Loucy (cell line): ENCODE results near the gene TRAPPC4.

Experiments used
- EZH2phosphoT487 ChIP-seq: fragments of 200-600 bp; IDR thresholded peaks from 2 replicates; pipeline ENCODE4 v1.6.1; 2018; ENCODE audit warnings: antibody characterized with exemption, mild to moderate bottlenecking, moderate library complexity, borderline replicate concordance
- TF ChIP-seq, protein P1 (sequence below): fragments of 200-600 bp; sonication (generic); conservative IDR thresholded peaks from 2 replicates; pipeline ENCODE4 v1.5.1; 2014; ENCODE audit warnings: mild to moderate bottlenecking, antibody characterized with exemption, low read length

- TF ChIP-seq, protein P1, sequence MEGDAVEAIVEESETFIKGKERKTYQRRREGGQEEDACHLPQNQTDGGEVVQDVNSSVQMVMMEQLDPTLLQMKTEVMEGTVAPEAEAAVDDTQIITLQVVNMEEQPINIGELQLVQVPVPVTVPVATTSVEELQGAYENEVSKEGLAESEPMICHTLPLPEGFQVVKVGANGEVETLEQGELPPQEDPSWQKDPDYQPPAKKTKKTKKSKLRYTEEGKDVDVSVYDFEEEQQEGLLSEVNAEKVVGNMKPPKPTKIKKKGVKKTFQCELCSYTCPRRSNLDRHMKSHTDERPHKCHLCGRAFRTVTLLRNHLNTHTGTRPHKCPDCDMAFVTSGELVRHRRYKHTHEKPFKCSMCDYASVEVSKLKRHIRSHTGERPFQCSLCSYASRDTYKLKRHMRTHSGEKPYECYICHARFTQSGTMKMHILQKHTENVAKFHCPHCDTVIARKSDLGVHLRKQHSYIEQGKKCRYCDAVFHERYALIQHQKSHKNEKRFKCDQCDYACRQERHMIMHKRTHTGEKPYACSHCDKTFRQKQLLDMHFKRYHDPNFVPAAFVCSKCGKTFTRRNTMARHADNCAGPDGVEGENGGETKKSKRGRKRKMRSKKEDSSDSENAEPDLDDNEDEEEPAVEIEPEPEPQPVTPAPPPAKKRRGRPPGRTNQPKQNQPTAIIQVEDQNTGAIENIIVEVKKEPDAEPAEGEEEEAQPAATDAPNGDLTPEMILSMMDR = no peak
- TF ChIP-seq EZH2phosphoT487 = no peak
These were observed 9.2 kb downstream of the TRAPPC4 start for GRCh38 chr11:119027561-119028345.
